Activated T-cell treated with anti-CD3 and anti-CD28 coated beads, Interleukin-2, amount 50 U/mL, for 72 hours (primary cell): ENCODE data around the gene RNF182. TPM values are rescaled to one million over a fixed set of nuclear protein-coding genes. Genes with fewer than 3 reads are reported as not detected.
"Not testable (repeated sequence)": the region's sequence is repeated elsewhere in the genome, so short reads cannot be mapped to it uniquely, and the experiment has no call there.

Source experiments
- ATAC-seq, 2 donors: fragments of 150-1000 bp; cut with Tn5 transposase; replicated peaks in 1 of 2; 2 replicates each; pipeline ENCODE4 v1.10.0; 2021; ENCODE audit warnings: moderate library complexity in 2 of 2, mild to moderate bottlenecking in 1 of 2
- DNase-seq, 2 donors: peaks; one replicate each; pipeline ENCODE4 v3.0.0; 2021 to 2022; ENCODE audit warnings: mixed read lengths in 1 of 2
- H3K27ac Mint-ChIP-seq: one replicate; pipeline ENCODE4 v1.8.0; 2022; ENCODE audit warnings: mild to moderate bottlenecking, moderate library complexity, mixed read lengths
- H3K27me3 Mint-ChIP-seq: one replicate; pipeline ENCODE4 v1.8.0; 2022; ENCODE audit warnings: low read depth, mixed read lengths
- H3K36me3 Mint-ChIP-seq, 2 donors: one replicate each; pipeline ENCODE4 v1.8.0; 2022; ENCODE audit warnings: mixed read lengths in 2 of 2, mild to moderate bottlenecking in 1 of 2; ENCODE audit not compliant: insufficient read depth in 2 of 2
- H3K4me1 Mint-ChIP-seq: one replicate; pipeline ENCODE4 v1.8.0; 2022; ENCODE audit warnings: low read depth, mixed read lengths
- H3K4me3 Mint-ChIP-seq, 2 donors: one replicate each; pipeline ENCODE4 v1.8.0; 2022; ENCODE audit warnings: mild to moderate bottlenecking in 2 of 2, mixed read lengths in 2 of 2, moderate library complexity in 2 of 2
- H3K9me3 Mint-ChIP-seq, 2 donors: one replicate each; pipeline ENCODE4 v1.8.0; 2022; ENCODE audit warnings: mixed read lengths in 2 of 2
- total RNA-seq, 2 donors: library from RNA; stranded (reverse); gene quantifications; one replicate each; pipeline ENCODE4 v1.2.3, GENCODE V29; 2022

RNF182 gene
- total RNA-seq, 2 donors from 2014 or later: not detected

DNA sequence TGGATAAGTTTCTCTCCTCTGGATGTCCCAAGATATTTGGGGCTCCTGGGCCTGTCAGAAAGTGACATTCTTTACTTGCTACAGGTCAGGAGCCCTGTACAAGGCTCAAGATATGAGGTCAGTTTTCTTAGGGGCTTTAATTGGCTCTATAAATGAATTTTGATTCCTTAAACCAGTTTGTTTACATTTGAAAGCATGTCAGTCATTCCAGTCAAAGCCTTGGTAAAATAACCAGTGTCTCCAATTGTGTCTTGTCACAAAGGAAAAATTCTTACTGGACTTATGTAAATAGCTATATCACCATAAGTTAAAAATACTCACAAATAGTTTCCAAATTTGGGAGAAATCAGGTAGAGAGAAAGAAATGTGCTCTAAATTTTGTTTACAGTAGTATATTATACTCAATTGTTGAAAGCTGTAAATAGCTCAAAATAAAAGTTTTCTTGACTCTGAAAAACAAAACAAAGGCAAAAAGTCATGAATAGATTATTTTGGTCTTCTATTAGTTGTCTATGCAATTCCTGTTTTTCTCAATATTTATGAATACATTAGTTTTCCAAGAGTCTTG is 22.9 kb downstream of the RNF182 start:
- ATAC-seq: no peak
- Mint-ChIP-seq H3K4me1 (no peaks in the 10 kb centered on the region), H3K27me3 (peaks cover 28% of the 10 kb centered on the region), H3K27ac (no peak overlapping the region), H3K9me3 (peaks cover 6 to 14% of the 10 kb centered on the region in 2 donors), H3K4me3 (no peak overlapping the region), H3K36me3 (peaks cover 3 to 9% of the 10 kb centered on the region in 2 donors)
- no peak for DNase-seq

DNA sequence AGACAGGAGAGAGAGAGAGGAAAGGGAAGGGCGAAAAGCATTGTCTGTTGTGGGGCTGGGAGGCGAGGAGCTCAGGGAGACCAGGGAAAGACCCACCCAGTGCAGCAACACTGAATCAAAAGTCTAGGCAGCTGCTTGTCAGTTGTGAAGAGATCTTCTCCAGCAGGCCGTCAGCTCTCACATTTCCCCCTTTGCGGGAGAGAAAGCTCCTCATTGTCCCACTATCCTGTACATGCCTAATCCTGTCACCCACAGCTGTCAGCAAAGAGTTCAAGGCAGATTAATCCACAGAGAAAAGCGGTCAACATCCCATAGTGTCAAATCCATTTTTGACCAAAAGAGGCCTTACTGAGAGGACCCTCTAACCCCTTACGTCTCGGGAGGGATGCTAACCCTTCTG is 27.3 kb downstream of the RNF182 start:
- Mint-ChIP-seq H3K4me1 (no peaks in the 10 kb centered on the region), H3K9me3 (peaks cover 6 to 11% of the 10 kb centered on the region in 2 donors), H3K4me3 (no peak overlapping the region), H3K27ac (no peak overlapping the region), H3K36me3 (peaks cover 3 to 6% of the 10 kb centered on the region in 2 donors), H3K27me3 (peaks cover 25% of the 10 kb centered on the region)
- no peak for ATAC-seq
- no peak for DNase-seq

DNA sequence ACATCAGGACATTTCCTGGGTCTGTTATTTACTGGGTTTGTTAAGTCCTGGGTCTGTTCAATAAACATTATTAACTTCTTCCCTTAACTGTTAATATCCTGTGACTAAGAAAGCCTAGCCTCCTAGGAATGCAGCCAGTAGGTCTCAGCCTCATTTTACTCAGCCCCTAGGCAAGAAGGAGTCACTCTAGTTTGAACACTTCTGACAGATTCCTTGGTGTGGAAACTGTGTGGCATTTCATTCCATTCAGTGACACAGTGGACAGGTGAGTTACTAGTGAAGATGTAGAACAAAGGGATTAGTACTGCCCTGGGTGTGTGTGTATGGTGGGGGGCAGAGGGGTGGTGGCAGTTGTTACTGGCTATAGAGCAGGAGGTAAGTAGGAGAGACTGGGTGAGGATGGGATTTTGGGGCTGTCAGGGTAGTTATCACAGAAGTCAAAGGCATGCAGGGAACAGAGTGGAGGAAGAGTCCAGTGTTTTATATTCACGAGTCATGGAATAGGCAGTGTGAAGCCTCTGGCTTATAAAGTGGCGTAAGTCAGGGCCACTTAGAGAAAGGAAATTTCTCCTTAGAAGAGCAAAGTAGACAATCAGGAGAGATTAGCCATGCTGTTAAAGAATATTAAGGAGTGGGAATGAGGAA is 28.4 kb downstream of the RNF182 start:
- Mint-ChIP-seq H3K27ac (no peak overlapping the region), H3K9me3 (peaks cover 3 to 5% of the 10 kb centered on the region in 2 donors), H3K4me1 (no peaks in the 10 kb centered on the region), H3K36me3 (peaks cover 3 to 5% of the 10 kb centered on the region in 2 donors), H3K4me3 (no peak overlapping the region), H3K27me3 (peaks cover 20% of the 10 kb centered on the region)
- ATAC-seq (no peak), DNase-seq (no peak)

- ATAC-seq (no peak), DNase-seq (no peak)
- Mint-ChIP-seq H3K36me3 (peaks cover 0 to 4% of the 10 kb centered on the region in 2 donors), H3K27ac (no peak overlapping the region), H3K4me1 (no peaks in the 10 kb centered on the region), H3K9me3 (peaks cover 0 to 3% of the 10 kb centered on the region in 2 donors), H3K4me3 (no peak overlapping the region), H3K27me3 (peaks cover 50% of the 10 kb centered on the region)
These were observed 40.9 kb downstream of the RNF182 start for GRCh38 chr6:13965582-13966127.

DNA sequence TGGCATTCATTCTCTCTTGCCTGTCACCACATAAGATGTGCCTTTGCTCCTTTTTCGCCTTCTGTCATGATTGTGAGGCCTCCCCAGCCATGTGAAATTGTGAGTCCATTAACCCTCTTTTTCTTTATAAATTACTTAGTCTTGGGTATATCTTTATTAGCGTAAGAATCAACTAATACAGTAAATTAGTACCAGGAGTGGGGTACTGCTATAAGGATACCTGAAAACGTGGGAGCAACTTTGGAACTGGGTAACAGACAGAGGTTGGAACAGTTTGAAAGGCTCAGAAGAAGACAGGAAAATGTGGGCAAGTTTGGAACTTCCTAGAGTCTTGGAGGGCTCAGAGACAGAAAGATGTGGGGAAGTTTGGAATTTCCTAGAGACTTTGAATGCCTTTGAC is 46.6 kb downstream of the RNF182 start:
- H3K9me3 Mint-ChIP-seq: peaks cover 14 to 15% of the 10 kb centered on the region in 2 donors
- no peak for DNase-seq
- peaks cover 11 to 19% of the 10 kb centered on the region in 2 donors for H3K36me3 Mint-ChIP-seq
- no peak overlapping the region for H3K4me3 Mint-ChIP-seq
- H3K27me3 Mint-ChIP-seq: peaks cover 26% of the 10 kb centered on the region
- H3K27ac Mint-ChIP-seq: no peak overlapping the region
- H3K4me1 Mint-ChIP-seq: no peaks in the 10 kb centered on the region
- ATAC-seq: no peak

DNA sequence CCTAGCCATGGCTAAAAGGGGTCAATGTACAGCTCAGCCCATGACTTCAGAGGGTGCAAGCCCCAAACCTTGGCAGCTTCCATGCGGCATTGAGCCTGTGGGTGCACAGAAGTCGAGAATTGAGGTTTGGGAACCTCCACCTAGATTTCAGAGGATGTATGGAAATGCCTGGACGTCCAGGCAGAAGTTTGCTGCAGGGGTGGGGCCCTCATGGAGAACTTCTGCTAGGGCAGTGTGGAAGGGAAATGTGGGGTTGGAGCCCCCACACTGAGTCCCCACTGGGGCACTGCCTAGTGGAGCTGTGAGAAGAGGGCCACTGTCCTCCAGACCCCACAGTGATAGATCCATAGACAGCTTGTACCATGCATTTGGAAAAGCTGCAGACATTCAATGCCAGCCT is 47.9 kb downstream of the RNF182 start:
- not testable (repeated sequence) for H3K4me1 Mint-ChIP-seq, H3K4me3 Mint-ChIP-seq, DNase-seq, H3K27ac Mint-ChIP-seq, ATAC-seq
- H3K36me3 Mint-ChIP-seq: peaks cover 11 to 19% of the 10 kb centered on the region in 2 donors
- H3K27me3 Mint-ChIP-seq: peaks cover 35% of the 10 kb centered on the region
- peaks cover 14 to 15% of the 10 kb centered on the region in 2 donors for H3K9me3 Mint-ChIP-seq

GRCh38 chr6:13973422-13973821 is 48.7 kb downstream of the RNF182 start:
- not testable (repeated sequence) for ATAC-seq, H3K4me1 Mint-ChIP-seq, H3K4me3 Mint-ChIP-seq, DNase-seq, H3K27ac Mint-ChIP-seq
- Mint-ChIP-seq H3K9me3 (peaks cover 14 to 15% of the 10 kb centered on the region in 2 donors), H3K27me3 (peaks cover 31% of the 10 kb centered on the region), H3K36me3 (peaks cover 11 to 19% of the 10 kb centered on the region in 2 donors)

DNA sequence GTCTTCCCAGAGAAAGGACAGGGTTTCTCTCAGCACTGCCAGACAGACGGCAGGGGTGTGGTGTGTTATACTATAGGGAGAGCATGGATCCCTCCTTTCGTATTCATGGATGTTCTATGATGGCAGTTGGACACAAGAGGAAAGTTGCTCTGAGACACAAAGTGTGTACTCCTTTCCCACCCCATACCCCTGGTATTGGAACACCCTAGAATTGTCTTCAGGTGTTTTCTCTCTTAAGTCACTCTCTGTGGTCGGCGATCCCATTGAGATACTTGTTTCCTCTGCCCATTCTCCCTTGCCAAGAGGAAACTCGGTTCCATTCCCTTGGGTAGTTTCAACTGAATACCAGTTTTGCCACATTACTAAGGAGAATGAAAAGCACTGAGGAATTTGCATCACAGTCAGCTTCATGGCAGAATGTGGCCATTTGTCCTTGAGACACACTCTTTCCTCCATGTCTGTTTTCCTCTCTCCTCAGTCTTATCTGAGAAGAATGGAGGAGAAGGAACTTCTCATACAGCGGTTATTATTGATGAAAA is 53.4 kb downstream of the RNF182 start:
- no peak for DNase-seq
- peaks cover 46% of the 10 kb centered on the region for H3K27me3 Mint-ChIP-seq
- no peak for ATAC-seq
- H3K4me1 Mint-ChIP-seq: no peaks in the 10 kb centered on the region
- H3K9me3 Mint-ChIP-seq: peaks cover 3 to 5% of the 10 kb centered on the region in 2 donors
- H3K4me3 Mint-ChIP-seq: no peak overlapping the region
- no peak overlapping the region for H3K27ac Mint-ChIP-seq
- H3K36me3 Mint-ChIP-seq: peaks cover 1 to 5% of the 10 kb centered on the region in 2 donors

GRCh38 chr6:13978787-13979186 is 54.0 kb downstream of the RNF182 start:
- DNase-seq: no peak
- ATAC-seq: no peak
- H3K4me1 Mint-ChIP-seq: no peaks in the 10 kb centered on the region
- H3K36me3 Mint-ChIP-seq: peaks cover 0 to under 1% of the 10 kb centered on the region in 2 donors
- peaks cover 0 to 1% of the 10 kb centered on the region in 2 donors for H3K9me3 Mint-ChIP-seq
- no peak overlapping the region for H3K4me3 Mint-ChIP-seq
- no peak overlapping the region for H3K27ac Mint-ChIP-seq
- peaks cover 52% of the 10 kb centered on the region for H3K27me3 Mint-ChIP-seq

DNA sequence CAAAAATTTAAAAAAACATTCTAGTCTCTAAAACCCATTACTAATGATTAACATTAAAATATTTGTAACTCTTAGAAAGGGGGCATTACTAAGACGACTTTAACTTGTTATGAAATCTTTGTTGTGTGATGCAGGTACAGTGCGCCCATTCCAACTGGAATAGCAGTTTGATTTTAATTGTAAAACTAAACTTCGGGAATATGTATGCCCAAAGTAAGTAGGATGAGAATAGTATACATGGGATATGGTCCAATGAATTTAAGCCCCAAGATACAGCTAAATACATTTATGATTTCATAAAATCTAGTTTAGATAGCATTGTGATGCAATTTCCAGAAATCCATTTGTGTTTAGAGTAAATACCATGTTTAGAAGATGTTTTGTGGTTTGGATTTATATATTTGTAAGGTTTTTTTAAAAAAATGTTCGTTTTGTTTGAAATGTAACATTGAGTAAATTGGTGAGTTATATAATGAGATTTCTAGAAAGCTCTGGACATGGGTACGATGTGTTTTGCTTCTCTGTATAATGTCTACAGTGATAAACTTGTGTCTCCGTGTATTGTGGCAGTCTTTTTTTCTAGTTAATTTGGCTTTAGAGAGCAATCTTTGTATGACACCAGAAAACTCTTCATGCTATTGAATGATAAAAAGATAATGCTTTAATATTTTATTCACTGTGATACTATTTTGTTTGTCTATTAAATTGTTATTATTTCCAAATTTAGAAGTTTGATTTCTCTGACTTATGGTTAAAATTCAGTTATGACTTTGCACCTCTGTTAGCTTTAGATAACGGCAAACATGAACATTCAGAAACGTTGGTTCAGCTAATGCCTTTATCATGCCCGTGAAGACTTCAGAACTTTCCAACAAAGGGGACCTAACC is 54.8 kb downstream of the RNF182 start:
- DNase-seq (no peak), ATAC-seq (no peak)
- H3K4me1 Mint-ChIP-seq: no peaks in the 10 kb centered on the region
- H3K27ac Mint-ChIP-seq: no peak overlapping the region
- H3K36me3 Mint-ChIP-seq: no peaks in the 10 kb centered on the region
- no peak overlapping the region for H3K4me3 Mint-ChIP-seq
- no peaks in the 10 kb centered on the region for H3K9me3 Mint-ChIP-seq
- H3K27me3 Mint-ChIP-seq: peaks cover 58% of the 10 kb centered on the region

DNA sequence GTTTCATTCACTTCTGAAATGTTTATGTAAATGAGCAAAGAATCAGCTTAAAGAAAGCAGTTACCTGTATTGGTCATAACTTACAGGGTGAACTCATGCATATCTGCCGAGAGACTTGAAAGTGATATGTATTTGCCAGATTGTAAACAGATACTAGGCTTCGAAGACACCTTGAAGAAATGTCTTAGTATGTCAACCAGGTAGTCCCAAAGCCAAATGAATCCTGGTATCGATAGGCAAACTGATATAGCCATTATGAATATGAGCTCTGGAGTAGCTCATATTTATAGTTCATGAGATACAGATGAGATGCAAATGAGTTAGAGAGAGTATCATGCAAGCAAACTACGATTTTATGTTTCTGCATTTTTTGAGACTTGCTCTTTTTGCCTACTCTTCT is 55.8 kb downstream of the RNF182 start:
- no peaks in the 10 kb centered on the region for H3K9me3 Mint-ChIP-seq
- DNase-seq (no peak), ATAC-seq (no peak)
- no peak overlapping the region for H3K4me3 Mint-ChIP-seq
- H3K4me1 Mint-ChIP-seq: no peaks in the 10 kb centered on the region
- H3K36me3 Mint-ChIP-seq: no peaks in the 10 kb centered on the region
- no peak overlapping the region for H3K27ac Mint-ChIP-seq
- H3K27me3 Mint-ChIP-seq: peaks cover 53% of the 10 kb centered on the region

GRCh38 chr6:13985663-13986325 is 61.0 kb downstream of the RNF182 start:
- DNase-seq (no peak), ATAC-seq (no peak)
- Mint-ChIP-seq H3K27ac (no peak overlapping the region), H3K27me3 (peaks cover 50% of the 10 kb centered on the region), H3K36me3 (no peaks in the 10 kb centered on the region), H3K4me3 (no peak overlapping the region), H3K9me3 (no peaks in the 10 kb centered on the region), H3K4me1 (no peaks in the 10 kb centered on the region)
